Heart left ventricle (tissue), 16 donors: ENCODE data around the gene SPECC1. TPM values are rescaled to one million over a fixed set of nuclear protein-coding genes. Genes with fewer than 3 reads are reported as not detected.

ENCODE experiments used
- ATAC-seq, 4 donors: fragments of 200-7000 bp; cut with Tn5 transposase; one replicate each; pipeline ENCODE4 v1.9.1; 2020 to 2022; ENCODE audit warnings: moderate library complexity in 4 of 4, mild to moderate bottlenecking in 3 of 4, moderate number of reproducible peaks in 1 of 4
- DNase-seq, 5 donors: peaks; one replicate each; pipeline ENCODE4 v3.0.0-alpha.2; 2020
- H3K27ac ChIP-seq, 12 donors: fragments of 200-600 bp; sonication (generic) in 4 of 12; one replicate each; pipeline versions ENCODE4 v1.5.0 to v1.8.0; 2016 to 2022; ENCODE audit warnings: mild to moderate bottlenecking in 2 of 12
- H3K27me3 ChIP-seq, 9 donors: fragments of 200-600 bp; sonication (generic) in 2 of 9; one replicate each; pipeline versions ENCODE4 v1.5.1 to v1.8.0; 2016 to 2022; ENCODE audit warnings: mild to moderate bottlenecking in 3 of 9
- H3K36me3 ChIP-seq, 9 donors: fragments of 200-600 bp; sonication (generic) in 2 of 9; one replicate each; pipeline versions ENCODE4 v1.5.0 to v1.8.0; 2018 to 2022; ENCODE audit warnings: mild to moderate bottlenecking in 2 of 9
- H3K4me1 ChIP-seq, 12 donors: fragments of 200-600 bp; sonication (generic) in 4 of 12; one replicate each; pipeline versions ENCODE4 v1.5.0 to v1.8.0; 2016 to 2022; ENCODE audit warnings: mild to moderate bottlenecking in 3 of 12
- H3K4me3 ChIP-seq, 12 donors: fragments of 200-600 bp; sonication (generic) in 4 of 12; one replicate each; pipeline versions ENCODE4 v1.5.0 to v1.8.0; 2017 to 2022; ENCODE audit warnings: mild to moderate bottlenecking in 9 of 12, moderate library complexity in 4 of 12
- H3K9me3 ChIP-seq, 12 donors: fragments of 200-600 bp; sonication (generic) in 4 of 12; one replicate each; pipeline versions ENCODE4 v1.5.0 to v1.8.0; 2016 to 2022; ENCODE audit warnings: mild to moderate bottlenecking in 1 of 12
- POLR2A ChIP-seq, 2 donors: fragments of 450-650 bp; IDR thresholded peaks; one replicate each; pipeline ENCODE4 v1.6.1; 2017; ENCODE audit warnings: antibody characterized with exemption in 2 of 2, mild to moderate bottlenecking in 2 of 2, moderate library complexity in 2 of 2
- WGBS, 4 donors: extraction: QIAGEN DNeasy Blood & Tissue Kit in 2 of 4; methylation state at CpG; one replicate each; pipeline versions ENCODE4 v1.1.5 to v1.1.7; 2013 to 2018; 5-methylcytosine and 5-hydroxymethylcytosine counted together
- intact Hi-C, 10 donors: fragments of 100-400 bp; cut with DNase I; formaldehyde crosslinking; loops; one replicate each; pipeline versions ENCODE4 v1.11.1 to v1.14.2; 2022
- polyA plus RNA-seq, 2 donors: library from polyadenylated mRNA; stranded (reverse); fragments of 200-250 nt; gene quantifications; one replicate each; pipeline ENCODE4 v1.2.3, GENCODE V29; 2013
- total RNA-seq, 9 donors: library from RNA; depleted of rRNA in 2 of 9; stranded (reverse); fragments of >200 nt in 2 of 9; fragmentation: NEBNext Ultra II Directional in 3 of 9; extraction: Animal tissue kit (Norgen Biotek cat#: 25700) in 3 of 9; gene quantifications; one replicate each; pipeline versions ENCODE4 v1.1.0 to v1.2.4, GENCODE V29; 2016 to 2023
- TF ChIP-seq, protein P1 (sequence below), 12 donors: fragments of 200-600 bp; sonication (generic) in 4 of 12; IDR thresholded peaks; one replicate each; pipeline versions ENCODE4 v1.5.0 to v1.8.0; 2018 to 2022; ENCODE audit warnings: antibody characterized with exemption in 12 of 12, mild to moderate bottlenecking in 5 of 12
- donor health status: ischemic (EF 13 %, LVEDD 7.1; RV severe dilation, severe dysfunction).
- donor health status: healthy with polysubstance abuse.
- donor health status: DM: no; HTN: yes; CAD: no.
- donor health status: DM: no; HTN: no; CAD: no.
- donor health status: ischemic (EF 25% LVEDD 6.9; RV normal size, moderate dysfunction).
- donor health status: ischemic (EF 25% LVEDD 5.7; RV mildly dilated, moderate dysfunction).
- donor health status: healthy.
- donor health status: DM: yes; HTN: yes; CAD: no.
- donor health status: ischemic (EF 35%, LVEDD 5.7; RV mildly dilated, moderate dysfunction).
- donor health status: nonischemic (EF 11% LVEDD 7.7; RV severe dilation, severe dysfunction).
- donor health status: DM: yes; HTN: yes; CAD: no.
- donor health status: PGD.
- donor health status: ischemic (EF 29% LVEDD 5.4; RV normal size, mild dysfunction).
- donor health status: nonischemic (EF 23%, LVEDD 6.1; RV moderate dilation, normal function).

Gene SPECC1
- total and polyA plus RNA-seq, 11 donors, result 3.8 to 18.4 (median 10.6) TPM

DNA sequence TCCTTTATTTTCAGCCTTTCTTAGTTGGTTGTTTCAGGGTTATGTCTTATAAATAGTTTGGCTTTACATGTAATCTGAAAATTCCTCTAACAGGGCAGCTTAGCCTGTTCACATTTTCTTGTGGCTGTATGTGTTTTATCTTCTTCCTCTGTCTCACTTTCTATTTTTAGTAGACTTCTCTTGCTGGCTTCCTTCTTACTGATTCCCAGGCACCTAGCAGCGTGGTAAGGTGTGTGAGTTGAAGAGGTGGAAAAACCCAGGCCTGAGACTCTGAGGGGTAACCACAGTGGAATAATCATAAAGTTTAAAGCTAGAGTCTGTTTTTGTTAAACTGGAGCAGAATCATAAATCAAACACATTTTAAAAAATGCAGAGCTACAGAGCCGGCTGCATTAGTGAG is 267.3 kb downstream of the SPECC1 start:
- 58 to 73% (median 65%) methylated on average over 2 of the region's 2 CpGs for WGBS, 4 donors
- no peak overlapping the region for H3K4me3 ChIP-seq
- TF ChIP-seq, protein P1, sequence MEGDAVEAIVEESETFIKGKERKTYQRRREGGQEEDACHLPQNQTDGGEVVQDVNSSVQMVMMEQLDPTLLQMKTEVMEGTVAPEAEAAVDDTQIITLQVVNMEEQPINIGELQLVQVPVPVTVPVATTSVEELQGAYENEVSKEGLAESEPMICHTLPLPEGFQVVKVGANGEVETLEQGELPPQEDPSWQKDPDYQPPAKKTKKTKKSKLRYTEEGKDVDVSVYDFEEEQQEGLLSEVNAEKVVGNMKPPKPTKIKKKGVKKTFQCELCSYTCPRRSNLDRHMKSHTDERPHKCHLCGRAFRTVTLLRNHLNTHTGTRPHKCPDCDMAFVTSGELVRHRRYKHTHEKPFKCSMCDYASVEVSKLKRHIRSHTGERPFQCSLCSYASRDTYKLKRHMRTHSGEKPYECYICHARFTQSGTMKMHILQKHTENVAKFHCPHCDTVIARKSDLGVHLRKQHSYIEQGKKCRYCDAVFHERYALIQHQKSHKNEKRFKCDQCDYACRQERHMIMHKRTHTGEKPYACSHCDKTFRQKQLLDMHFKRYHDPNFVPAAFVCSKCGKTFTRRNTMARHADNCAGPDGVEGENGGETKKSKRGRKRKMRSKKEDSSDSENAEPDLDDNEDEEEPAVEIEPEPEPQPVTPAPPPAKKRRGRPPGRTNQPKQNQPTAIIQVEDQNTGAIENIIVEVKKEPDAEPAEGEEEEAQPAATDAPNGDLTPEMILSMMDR (IDR thresholded peaks at IDR 0.05), result no peak
- TF ChIP-seq POLR2A (IDR thresholded peaks at IDR 0.05), result no peak
- intact Hi-C loops, result no loop called here
- H3K4me1 ChIP-seq, result peaks cover 0 to 27% (median 0%) of the 10 kb centered on the region in 12 donors
- DNase-seq, result no peak
- peaks cover 0 to 3% (median 0%) of the 10 kb centered on the region in 9 donors for H3K36me3 ChIP-seq
- ATAC-seq, result no peak
- no peaks in the 10 kb centered on the region for H3K27me3 ChIP-seq
- peak overlapping the region in 1 of 12 donors; percentile 15 for H3K27ac ChIP-seq
- H3K9me3 ChIP-seq, result peaks cover 0 to 4% (median 0%) of the 10 kb centered on the region in 12 donors

DNA sequence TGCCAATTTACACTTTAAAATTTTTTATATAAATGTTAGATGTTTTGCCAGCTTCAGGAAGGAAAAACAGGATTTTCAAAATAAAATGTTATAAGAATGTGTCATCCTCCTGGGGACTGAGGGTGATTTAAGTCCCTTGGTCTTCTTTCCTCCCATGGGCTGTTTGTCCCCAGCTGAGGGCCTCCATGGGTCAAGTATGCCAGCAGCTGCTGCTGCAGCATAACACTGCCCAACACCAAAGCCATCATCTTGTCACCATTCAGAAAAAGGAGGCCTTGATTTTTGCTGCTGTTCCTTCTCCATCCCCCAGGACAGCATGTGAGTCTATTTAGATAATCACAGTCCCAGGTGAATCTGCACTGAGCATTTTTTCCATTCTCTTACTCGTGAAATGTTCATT is 269.6 kb downstream of the SPECC1 start:
- ATAC-seq, result no peak
- peaks cover 0 to 4% (median 0%) of the 10 kb centered on the region in 9 donors for H3K36me3 ChIP-seq

GRCh38 chr17:20279631-20280030 is 270.5 kb downstream of the SPECC1 start:
- Histone ChIP-seq H3K4me3 (no peak overlapping the region), H3K27ac (no peak overlapping the region), H3K36me3 (peaks cover 0 to 4% (median 0%) of the 10 kb centered on the region in 9 donors), H3K27me3 (no peaks in the 10 kb centered on the region), H3K9me3 (no peaks in the 10 kb centered on the region), H3K4me1 (peaks cover 0 to 41% (median 0%) of the 10 kb centered on the region in 12 donors)
- TF ChIP-seq POLR2A (IDR thresholded peaks at IDR 0.05), result no peak
- TF ChIP-seq, protein P1 (IDR thresholded peaks at IDR 0.05), result no peak
- intact Hi-C loops, result no loop called here
- WGBS, 4 donors, result 94 to 97% (median 95%) methylated on average over 3 of the region's 3 CpGs
- ATAC-seq (no peak), DNase-seq (no peak)

More for the DNA sequence above, 269.6 kb downstream of the SPECC1 start:
- Histone ChIP-seq H3K4me1 (peaks cover 0 to 41% (median 0%) of the 10 kb centered on the region in 12 donors), H3K9me3 (no peaks in the 10 kb centered on the region), H3K27ac (no peak overlapping the region), H3K27me3 (no peaks in the 10 kb centered on the region), H3K4me3 (no peak overlapping the region)
- no peak for DNase-seq
- intact Hi-C loops, result no loop called here
- 63 to 82% (median 74%) methylated on average over 1 of the region's 1 CpG for WGBS, 4 donors
- no peak for TF ChIP-seq POLR2A (IDR thresholded peaks at IDR 0.05)
- TF ChIP-seq, protein P1 (IDR thresholded peaks at IDR 0.05), result no peak

DNA sequence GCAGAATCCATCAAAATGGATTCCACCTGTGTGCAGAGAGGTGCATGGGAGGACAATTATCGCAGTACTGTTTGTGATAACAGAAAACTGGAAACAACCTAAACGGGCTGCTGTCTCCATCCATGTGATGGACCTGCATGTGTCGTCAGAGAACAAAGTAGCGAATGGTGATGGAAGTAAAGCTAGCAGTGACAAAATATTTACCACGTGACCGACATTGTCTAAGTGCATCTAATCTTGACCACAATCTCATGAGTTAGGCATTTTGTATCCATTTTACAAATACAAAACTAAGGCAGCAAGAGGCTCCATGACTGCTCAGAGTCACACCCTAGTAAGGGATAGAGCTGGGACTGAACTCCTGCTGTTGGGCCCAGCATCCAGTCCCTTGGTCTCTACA is 270.9 kb downstream of the SPECC1 start:
- WGBS, 4 donors, result 92 to 97% (median 96%) methylated on average over 6 of the region's 6 CpGs
- ATAC-seq (no peak), DNase-seq (no peak)
- H3K36me3 ChIP-seq, result peaks cover 0 to 4% (median 0%) of the 10 kb centered on the region in 9 donors
- intact Hi-C loops, result no loop called here
- TF ChIP-seq, protein P1 (IDR thresholded peaks at IDR 0.05), result no peak
- no peak for TF ChIP-seq POLR2A (IDR thresholded peaks at IDR 0.05)
- peak overlapping the region in 1 of 12 donors; percentile 80 for H3K27ac ChIP-seq
- H3K27me3 ChIP-seq, result no peaks in the 10 kb centered on the region
- H3K4me3 ChIP-seq, result no peak overlapping the region
- peaks cover 0 to 41% (median 0%) of the 10 kb centered on the region in 12 donors for H3K4me1 ChIP-seq
- H3K9me3 ChIP-seq, result no peaks in the 10 kb centered on the region
